ENCODE data around the gene CFAP157. TPM values are rescaled to one million over a fixed set of nuclear protein-coding genes. Genes with fewer than 3 reads are reported as not detected.

The CFAP157 gene
- polyA plus RNA-seq, 1 experiment: not detected

- H3K36me3 ChIP-seq (ENCODE audit: control insufficient read depth, insufficient read depth, low read length): peaks cover 6% of the 10 kb centered on the region; the same call in 1 of the 2 replicates
- CTCF ChIA-PET: interaction anchor here (0.8 to 1.8 kb wide), 2 partner anchors 12 to 32 kb away, joined by 3 to 6 read pairs; no protein-coding TSS in a partner anchor
- no peak for TF ChIP-seq CTCF (IDR thresholded peaks at IDR 0.05; ENCODE audit: insufficient read depth, low read depth, low read length)
- no peaks in the 10 kb centered on the region for H3K27me3 ChIP-seq (ENCODE audit: control insufficient read depth, insufficient read depth, low read length)
- POLR2A ChIA-PET: no interaction called here
- H3K4me3 ChIP-seq (ENCODE audit: low read depth, low read length): no peak overlapping the region
- no peak for DNase-seq (ENCODE audit: low read depth)
Measured at GRCh38 chr9:127693143-127693542, 13.6 kb upstream of the CFAP157 start.

- no peaks in the 10 kb centered on the region for H3K27me3 ChIP-seq (ENCODE audit: control insufficient read depth, insufficient read depth, low read length)
- TF ChIP-seq CTCF (IDR thresholded peaks at IDR 0.05; ENCODE audit: insufficient read depth, low read depth, low read length): no peak
- DNase-seq (ENCODE audit: low read depth): no peak
- ChIA-PET POLR2A (no interaction called here), CTCF (interaction anchor here (0.8 to 1.0 kb wide), 2 partner anchors 31 to 41 kb away, joined by 3 read pairs; no protein-coding TSS in a partner anchor)
- H3K36me3 ChIP-seq (ENCODE audit: control insufficient read depth, insufficient read depth, low read length): peaks cover 6% of the 10 kb centered on the region; the same call in 1 of the 2 replicates
- H3K4me3 ChIP-seq (ENCODE audit: low read depth, low read length): no peak overlapping the region
Measured at GRCh38 chr9:127693697-127694096, 13.1 kb upstream of the CFAP157 start.

- TF ChIP-seq CTCF (IDR thresholded peaks at IDR 0.05; ENCODE audit: insufficient read depth, low read depth, low read length): no peak
- CTCF ChIA-PET: interaction anchor here (0.9 to 1.5 kb wide), 2 partner anchors 8 to 16 kb away, joined by 3 to 4 read pairs; no protein-coding TSS in a partner anchor
- Histone ChIP-seq H3K36me3 (ENCODE audit: control insufficient read depth, insufficient read depth, low read length) (peaks cover 5% of the 10 kb centered on the region; the same call in 1 of the 2 replicates), H3K4me3 (ENCODE audit: low read depth, low read length) (no peak overlapping the region), H3K27me3 (ENCODE audit: control insufficient read depth, insufficient read depth, low read length) (no peaks in the 10 kb centered on the region)
- POLR2A ChIA-PET: no interaction called here
- peak; percentile 50 for DNase-seq (ENCODE audit: low read depth)
Measured at GRCh38 chr9:127694890-127695720, 11.7 kb upstream of the CFAP157 start.

GRCh38 chr9:127697575-127697974, 9.2 kb upstream of the CFAP157 start:
- ChIA-PET CTCF (no interaction called here), POLR2A (no interaction called here)
- TF ChIP-seq CTCF (IDR thresholded peaks at IDR 0.05; ENCODE audit: insufficient read depth, low read depth, low read length): no peak

GRCh38 chr9:127698386-127698785, 8.4 kb upstream of the CFAP157 start:
- ChIA-PET POLR2A (no interaction called here), CTCF (no interaction called here)
- H3K27me3 ChIP-seq (ENCODE audit: control insufficient read depth, insufficient read depth, low read length): no peaks in the 10 kb centered on the region
- H3K36me3 ChIP-seq (ENCODE audit: control insufficient read depth, insufficient read depth, low read length): no peaks in the 10 kb centered on the region
- DNase-seq (ENCODE audit: low read depth): no peak
- no peak for TF ChIP-seq CTCF (IDR thresholded peaks at IDR 0.05; ENCODE audit: insufficient read depth, low read depth, low read length)
- no peak overlapping the region for H3K4me3 ChIP-seq (ENCODE audit: low read depth, low read length)

More at GRCh38 chr9:127697575-127697974, 9.2 kb upstream of the CFAP157 start:
- Histone ChIP-seq H3K27me3 (ENCODE audit: control insufficient read depth, insufficient read depth, low read length) (no peaks in the 10 kb centered on the region), H3K4me3 (ENCODE audit: low read depth, low read length) (no peak overlapping the region), H3K36me3 (ENCODE audit: control insufficient read depth, insufficient read depth, low read length) (no peaks in the 10 kb centered on the region)
- DNase-seq (ENCODE audit: low read depth): no peak
